C4-2B (cell line): ENCODE results near the gene AMFR.

Experiments
- H3K27ac ChIP-seq: fragments of 450-650 bp; 2 replicates; pipeline ENCODE4 v1.5.1; 2017
- ZFX ChIP-seq: fragments of 450-650 bp; IDR thresholded peaks from 2 replicates; pipeline ENCODE4 v1.6.1; 2017
- TF ChIP-seq, protein P1 (sequence below): fragments of 450-650 bp; conservative IDR thresholded peaks from 2 replicates; pipeline ENCODE4 v1.5.1; 2017; ENCODE audit warnings: mild to moderate bottlenecking

AMFR gene

DNA sequence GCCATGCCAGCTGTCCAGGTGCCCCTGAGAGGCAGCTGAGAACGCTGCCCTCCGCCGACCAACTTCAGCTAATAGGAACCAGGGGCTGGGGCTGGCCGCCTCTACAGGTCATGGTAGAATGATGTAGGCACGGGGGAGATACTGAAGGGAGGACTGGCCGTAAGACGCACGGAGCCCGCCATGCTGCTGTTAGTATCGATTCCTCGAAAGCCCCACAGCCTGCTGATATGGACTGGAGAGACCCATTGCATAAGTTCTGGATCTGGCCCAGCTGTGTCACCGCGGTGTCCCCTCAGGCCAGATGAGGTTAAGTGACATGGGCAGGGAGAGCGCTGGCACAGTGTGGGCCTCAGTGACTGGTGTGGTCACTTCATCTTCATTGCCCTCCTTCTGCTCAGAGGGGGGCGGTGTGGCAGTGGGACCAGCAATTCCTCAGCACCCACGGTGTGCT is 75.6 kb downstream of the AMFR start:
- no peak overlapping the region for H3K27ac ChIP-seq
- TF ChIP-seq, protein P1, sequence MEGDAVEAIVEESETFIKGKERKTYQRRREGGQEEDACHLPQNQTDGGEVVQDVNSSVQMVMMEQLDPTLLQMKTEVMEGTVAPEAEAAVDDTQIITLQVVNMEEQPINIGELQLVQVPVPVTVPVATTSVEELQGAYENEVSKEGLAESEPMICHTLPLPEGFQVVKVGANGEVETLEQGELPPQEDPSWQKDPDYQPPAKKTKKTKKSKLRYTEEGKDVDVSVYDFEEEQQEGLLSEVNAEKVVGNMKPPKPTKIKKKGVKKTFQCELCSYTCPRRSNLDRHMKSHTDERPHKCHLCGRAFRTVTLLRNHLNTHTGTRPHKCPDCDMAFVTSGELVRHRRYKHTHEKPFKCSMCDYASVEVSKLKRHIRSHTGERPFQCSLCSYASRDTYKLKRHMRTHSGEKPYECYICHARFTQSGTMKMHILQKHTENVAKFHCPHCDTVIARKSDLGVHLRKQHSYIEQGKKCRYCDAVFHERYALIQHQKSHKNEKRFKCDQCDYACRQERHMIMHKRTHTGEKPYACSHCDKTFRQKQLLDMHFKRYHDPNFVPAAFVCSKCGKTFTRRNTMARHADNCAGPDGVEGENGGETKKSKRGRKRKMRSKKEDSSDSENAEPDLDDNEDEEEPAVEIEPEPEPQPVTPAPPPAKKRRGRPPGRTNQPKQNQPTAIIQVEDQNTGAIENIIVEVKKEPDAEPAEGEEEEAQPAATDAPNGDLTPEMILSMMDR, result no peak
- TF ChIP-seq ZFX, result no peak

- H3K27ac ChIP-seq, result no peak overlapping the region
- TF ChIP-seq ZFX, result no peak
- TF ChIP-seq, protein P1, result no peak
These were observed 76.3 kb downstream of the AMFR start for GRCh38 chr16:56349086-56349415.

DNA sequence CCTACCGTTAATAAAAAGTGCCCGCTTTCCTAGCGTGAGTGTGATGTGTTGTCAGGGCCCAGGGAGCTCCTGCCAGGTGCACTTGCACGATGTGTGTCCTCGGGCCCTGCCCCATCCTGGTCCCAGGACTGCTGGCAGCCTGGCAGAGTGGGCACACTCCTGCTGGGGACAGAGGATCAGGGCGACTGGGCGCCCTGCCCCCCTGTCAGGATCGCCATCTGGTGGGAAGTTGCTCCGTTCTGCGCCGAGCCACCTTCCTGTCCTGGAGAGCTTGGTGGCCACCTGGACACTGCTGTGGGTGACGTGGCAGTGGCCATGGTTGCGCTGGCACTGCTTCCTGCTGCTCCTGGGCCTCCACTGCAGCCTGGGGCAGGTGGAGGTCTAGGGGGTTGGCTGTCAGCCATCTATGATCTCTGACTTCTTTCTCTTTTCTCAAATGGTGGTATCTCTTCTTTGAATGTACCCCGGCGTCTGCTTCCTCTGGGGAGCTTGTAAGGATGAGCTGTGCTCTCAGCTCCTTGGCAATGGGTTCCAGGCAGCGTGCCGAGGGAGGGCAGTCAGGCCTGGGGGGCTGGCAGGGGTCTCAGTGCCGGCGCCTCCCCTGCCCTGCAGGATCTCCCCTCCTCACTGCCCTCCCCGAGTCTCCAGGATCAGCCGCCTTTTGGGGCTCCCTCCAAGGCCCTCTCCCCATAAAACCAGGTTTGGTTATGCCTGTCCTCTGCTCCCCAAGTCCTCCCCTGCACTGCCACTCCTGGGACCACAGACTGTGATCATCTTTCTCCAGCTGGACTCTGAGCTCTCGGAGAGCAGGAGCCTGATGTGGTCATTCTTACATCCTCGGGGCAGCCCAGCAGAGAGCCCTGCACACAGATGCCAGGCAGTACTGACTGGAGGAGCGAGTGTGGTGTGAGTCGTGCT is 76.9 kb downstream of the AMFR start:
- no peak overlapping the region for H3K27ac ChIP-seq
- TF ChIP-seq ZFX, result no peak
- TF ChIP-seq, protein P1, result no peak

GRCh38 chr16:56347670-56348069 is 77.7 kb downstream of the AMFR start:
- no peak for TF ChIP-seq ZFX
- TF ChIP-seq, protein P1, result no peak

GRCh38 chr16:56347166-56347565 is 78.2 kb downstream of the AMFR start:
- H3K27ac ChIP-seq, result no peak overlapping the region
- TF ChIP-seq, protein P1, result no peak
- TF ChIP-seq ZFX, result no peak

More at GRCh38 chr16:56347670-56348069, 77.7 kb downstream of the AMFR start:
- H3K27ac ChIP-seq, result no peak overlapping the region

DNA sequence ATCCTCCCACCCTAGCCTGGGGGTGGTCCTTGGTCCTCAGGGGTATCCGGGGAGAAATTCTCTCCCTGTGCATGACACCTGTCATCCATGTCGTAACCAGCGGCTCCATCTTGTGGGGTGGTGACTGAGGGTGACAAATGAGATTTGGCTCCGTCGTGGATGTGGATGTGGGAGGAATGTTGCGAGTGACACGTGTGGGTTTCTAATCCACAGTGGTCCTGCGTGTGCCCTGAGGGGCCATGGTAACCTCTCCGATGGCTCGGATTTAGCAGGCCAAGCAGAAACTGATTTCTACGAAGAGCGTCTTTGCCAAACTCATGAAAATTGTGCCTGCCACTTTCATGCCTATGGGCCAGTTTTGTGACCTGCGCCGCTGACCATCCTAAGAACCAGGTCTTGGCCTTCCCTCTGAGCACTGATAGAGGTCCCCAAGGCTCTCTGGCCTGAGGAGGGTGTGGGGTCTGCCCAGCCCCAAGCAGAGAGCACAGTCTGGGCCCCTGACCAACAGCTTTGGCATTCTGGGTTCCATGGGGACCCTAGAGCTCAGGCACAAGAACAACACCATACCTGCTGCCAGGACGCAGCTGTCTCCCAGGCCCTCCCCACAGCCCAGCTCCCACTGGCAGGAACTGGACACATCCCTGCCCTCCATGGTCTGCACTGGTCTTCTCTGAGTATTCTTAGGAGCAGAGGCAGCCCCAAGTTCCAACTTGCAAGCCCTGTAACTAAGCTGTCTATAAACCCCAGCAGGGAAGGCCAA is 79.0 kb downstream of the AMFR start:
- TF ChIP-seq, protein P1, result no peak
- TF ChIP-seq ZFX, result no peak
- no peak overlapping the region for H3K27ac ChIP-seq
